NCI-H446 (cell line): ENCODE measurements around the gene PPEF2.

Experiments used
- DNase-seq, 2 experiments: peaks; one replicate each; lab custom pipeline; 2025; lab: John Stamatoyannopoulos, UW

Gene PPEF2

DNA sequence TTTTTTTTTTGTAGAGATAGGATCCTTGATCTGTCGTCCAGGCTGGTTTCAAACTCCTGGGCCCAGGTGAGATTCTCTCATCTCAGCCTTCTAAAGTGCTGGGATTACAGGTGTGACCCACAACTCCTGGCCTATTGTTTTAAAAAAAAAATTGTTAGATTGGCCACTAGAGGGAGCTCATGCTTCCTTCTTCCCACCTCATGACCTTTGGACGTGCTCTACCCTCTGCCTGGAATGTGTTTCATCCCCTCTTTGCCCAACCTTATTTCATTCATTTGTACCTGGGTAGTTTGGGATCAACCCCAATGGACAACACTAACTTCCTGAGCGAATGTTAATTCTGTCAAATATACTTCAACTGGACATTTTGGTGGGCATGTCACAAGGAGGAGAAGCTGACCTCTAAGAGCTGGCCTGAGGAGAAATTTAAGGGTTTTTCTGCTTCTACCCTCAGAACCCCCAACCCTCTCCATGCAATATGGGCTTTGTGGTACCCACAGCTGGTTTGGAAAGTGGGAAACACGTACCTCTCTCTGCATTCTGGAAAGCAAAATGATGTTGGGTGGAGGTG is 6.4 kb downstream of the PPEF2 start:
- peak; percentile 4 to 16 for DNase-seq

DNA sequence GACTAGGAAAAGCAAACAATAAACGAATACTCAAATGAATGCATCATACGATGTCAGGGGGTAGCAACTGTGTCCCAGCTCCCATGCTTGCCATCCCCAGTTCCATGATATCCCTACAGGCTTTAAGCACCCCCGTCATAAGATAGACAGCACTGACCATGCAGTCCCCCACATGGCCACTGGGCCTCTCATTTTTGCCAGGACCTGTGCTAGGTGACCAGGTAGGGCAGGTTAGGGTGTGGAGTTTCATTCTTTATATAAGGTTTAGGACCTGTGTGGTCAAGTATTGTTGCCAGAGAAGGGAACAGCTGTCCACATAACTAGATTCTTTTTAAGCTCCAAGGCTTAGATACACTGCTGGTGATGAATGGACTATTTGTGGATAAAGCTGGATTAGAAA is 9.7 kb downstream of the PPEF2 start:
- no peak for DNase-seq

DNA sequence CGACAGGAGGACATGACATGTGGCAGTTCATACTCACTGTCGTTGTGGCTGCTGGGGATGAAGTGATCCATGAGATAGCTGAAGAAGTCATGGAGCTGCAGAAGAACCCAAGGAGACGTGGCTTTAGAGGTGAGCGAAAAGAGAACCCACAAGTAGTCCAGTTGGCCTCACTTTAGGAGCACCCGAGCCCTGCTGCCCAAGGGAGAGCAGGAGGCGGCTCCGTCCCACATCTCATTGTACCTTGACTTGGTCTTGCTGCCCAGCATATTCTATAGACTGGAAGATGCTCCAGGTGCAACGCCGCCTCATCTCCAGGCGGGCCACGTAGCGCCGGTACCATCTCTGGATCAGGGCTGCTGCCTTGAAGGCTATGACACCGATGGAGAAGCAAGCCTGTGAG is 10.6 kb downstream of the PPEF2 start:
- no peak for DNase-seq

DNA sequence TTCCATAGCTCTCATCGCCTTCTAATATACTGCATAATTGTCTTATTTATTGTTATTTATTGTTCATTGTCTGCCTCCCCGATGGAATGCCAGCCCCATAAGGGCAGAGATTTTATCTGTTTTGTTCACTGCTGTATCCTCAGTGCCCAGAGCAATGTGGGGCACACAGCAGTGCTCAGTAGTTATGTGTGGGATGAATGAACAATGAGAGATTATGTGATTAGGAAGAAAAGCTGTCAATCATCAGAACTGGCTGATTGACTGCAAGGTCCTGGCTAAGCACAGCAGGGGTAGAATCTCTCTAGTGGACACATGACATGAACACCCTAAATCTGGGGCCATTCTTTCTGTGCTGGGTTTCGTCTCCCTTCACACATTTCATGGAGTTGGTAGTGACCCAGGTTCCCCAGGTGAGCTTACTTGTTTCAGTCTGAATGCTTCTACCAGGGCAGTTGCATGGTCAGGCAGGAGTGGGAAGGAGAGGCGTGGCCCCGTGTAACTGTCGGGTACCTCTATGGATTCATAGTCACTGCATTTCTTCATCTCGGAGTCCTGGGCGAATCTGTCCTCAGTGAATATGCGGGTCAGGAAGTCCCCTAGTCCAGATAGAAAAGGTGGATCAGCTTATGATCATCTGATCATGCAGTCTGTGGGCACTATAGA is 12.6 kb downstream of the PPEF2 start:
- no peak for DNase-seq

DNA sequence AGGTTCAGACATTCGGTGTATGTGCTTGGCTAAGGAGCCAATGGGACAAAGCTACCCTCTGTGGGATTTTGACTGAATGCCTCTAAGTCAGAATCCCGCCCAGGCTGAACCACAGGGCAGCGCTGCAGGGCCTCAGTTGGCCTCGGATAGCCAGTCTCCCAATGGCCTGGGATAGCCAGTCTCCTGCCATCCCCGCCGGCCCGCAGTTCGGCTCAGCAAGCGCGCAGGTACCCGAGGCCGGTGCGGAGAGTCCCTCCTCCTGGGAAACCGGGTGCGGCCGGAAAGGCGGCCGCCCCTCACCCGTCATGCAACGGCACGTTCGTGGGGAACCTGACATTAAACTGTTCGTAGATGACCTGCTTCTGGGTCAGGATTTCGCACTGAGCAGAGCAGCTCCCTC is 16.1 kb downstream of the PPEF2 start:
- no peak for DNase-seq

DNA sequence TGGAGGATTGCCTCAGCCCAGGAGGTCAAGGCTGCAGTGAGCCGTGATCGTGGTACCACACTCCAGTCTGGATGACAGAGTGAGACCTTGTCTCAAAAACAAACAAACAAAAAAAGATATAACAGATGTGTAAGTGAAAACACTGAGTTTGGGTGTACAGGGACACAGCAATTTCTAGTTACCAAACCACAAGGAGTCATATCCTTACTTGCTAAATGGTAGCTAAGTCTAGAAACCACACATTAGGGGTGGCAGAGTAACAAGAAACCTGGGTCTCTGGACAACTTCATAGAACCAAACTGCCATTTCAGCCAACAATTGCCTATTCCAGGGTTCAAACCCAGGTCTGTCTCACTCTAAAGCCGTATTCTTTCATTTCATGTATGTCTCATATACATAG is 20.8 kb downstream of the PPEF2 start:
- DNase-seq = no peak

DNA sequence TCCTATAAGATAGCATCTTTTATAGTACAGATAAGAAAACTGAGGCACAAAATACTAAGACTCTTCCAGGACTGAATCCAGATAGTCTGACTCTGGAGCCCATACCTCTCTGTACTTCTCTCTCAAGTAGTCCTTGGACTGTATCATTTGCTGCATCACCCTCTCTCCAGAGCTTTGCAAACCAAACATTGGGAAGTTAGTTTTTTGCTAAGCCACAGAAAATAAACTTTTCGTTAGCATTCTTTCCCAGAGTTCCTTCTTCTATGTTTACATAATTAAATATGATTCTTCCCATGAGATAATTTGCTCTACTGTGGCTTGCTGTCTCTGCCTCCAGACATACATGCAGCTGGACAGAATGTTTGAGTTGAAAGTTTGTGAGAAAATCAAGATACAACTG is 22.0 kb downstream of the PPEF2 start:
- no peak for DNase-seq

DNA sequence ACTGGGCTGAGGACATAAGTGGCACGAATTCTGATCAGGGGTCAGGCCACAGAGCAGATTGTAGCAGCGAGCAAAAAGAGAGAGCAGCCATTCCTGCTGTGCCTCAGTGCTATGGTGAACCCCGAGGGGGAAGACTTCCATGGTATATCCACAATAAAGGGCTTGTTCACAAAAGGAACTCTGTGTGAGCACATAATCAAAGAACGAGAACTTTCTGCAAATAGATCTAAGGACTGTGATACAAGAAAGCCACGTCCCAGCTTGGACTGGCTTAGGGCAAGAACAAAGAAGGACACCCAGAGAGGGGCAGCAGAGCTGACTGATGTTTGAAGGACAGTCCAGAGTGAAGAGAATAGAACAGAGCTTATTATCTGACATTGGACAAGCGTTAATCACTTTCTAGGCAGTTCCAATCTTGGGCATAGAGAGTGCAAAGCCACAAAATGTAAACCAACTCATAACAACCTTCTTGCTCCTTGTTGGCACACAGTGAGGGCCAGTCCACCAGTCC is 24.0 kb downstream of the PPEF2 start:
- no peak for DNase-seq

DNA sequence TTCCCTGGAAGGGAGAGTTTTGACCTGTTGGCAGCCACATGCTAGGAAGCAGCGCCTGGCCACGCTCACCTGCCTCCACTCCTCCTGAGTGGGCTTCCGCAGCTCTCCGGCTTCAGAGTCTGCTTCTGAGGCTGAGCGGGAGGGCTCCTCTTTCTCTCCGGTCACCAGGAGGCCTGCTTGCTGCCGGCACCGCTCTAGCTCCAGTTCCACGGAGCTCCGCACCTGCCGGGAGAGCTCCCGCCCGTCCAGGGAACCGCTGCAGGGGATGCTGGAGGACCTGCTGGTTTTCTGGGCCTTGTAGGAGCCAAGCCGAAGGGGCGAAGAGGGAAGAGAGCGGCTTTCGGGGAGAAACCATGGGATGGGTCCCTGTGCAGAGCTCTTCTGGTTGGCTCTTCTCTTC is 26.0 kb downstream of the PPEF2 start:
- no peak for DNase-seq

DNA sequence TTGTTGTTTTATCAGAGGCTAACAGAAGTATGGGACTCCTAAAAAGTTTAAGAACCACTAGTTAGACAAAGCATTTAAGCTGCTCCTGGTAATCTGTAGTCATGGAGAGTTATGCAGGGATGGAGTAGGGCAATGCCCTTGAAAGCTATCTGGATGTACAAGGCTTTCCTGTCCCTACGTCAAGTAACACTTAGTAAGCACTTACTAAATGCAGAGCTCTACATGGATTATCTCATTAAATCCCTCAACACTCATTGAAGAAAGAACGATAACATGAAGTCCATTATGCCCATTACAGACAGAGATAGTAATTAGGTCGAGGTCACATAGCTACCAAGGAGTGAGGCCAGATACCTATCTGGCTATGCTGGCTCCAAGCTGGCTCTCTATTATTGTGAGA is 33.2 kb downstream of the PPEF2 start:
- DNase-seq = no peak

DNA sequence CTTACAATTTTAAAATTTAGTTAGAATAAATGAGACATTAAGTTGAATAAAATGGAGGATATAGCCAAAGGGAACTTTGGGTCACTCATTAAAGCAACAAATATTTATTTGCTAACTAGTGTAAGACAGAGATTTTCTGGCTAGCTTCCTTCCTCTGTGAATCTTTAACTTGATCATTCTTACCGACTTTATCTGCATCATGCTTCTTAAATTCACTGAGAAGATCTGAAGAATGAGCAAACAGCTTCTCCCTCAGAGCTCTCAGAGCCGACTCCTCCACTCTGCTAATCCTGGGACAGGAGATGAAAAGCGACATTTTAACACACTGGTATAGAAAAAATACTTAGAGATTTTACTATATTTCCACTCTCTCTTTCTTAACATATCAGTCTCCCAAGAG is 35.1 kb downstream of the PPEF2 start:
- DNase-seq = no peak

DNA sequence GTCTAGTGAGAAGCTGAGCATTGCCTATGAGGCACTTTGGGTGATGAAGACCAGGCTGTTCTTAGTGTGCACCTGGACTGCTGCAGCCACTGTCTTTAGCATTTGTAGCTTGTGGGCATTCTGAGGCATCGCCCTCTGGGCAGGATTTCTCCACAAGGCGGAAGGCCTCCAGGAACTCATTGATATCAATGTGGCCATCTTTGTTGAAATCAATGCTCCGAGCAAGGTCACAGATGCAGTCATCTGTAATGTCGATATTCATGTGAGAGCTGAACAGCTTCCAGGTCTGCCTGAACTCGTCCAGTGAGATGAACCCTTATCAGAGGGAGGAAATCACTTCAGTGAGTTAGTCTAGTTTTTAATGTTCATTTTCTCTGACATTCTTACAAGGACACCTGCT is 41.6 kb downstream of the PPEF2 start:
- no peak for DNase-seq

DNA sequence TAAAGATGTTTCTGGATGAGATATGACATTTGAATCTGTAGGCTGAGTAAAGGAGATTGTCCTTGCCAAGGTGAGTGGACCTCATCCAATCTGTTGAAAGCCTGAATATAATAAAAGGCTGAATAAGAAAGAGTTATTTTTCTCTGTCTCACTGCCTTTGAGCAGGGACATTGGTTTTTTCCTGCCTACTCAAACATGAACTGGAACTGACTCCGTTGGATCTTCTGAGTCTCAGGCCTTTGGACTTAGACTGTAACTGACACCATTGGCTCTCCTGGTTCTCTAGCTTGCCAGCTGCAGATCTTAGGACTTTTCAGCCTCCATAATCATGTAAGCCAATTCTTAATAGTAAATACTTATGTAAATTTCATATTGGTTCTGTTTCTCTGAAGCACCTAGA is 43.5 kb downstream of the PPEF2 start:
- no peak for DNase-seq

DNA sequence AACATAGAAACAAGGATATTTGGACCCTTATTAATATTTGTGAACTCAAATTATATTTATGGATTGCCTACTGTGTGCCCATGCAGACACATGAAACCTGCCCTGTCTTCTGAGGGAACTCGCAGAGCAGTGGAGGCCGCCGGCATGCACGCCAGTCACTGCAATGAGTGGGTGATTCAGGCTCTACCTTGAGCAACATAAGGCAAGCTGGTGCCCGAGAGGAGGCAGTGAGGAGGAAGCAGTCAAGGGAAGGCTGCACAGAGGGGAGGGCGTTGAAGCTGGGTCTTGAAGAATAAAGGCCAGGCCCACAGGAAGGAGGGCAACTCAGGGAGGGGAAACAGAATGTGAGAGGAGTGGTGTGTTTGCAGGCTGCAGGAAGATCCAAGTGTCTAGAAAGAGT is 52.8 kb downstream of the PPEF2 start:
- no peak for DNase-seq

DNA sequence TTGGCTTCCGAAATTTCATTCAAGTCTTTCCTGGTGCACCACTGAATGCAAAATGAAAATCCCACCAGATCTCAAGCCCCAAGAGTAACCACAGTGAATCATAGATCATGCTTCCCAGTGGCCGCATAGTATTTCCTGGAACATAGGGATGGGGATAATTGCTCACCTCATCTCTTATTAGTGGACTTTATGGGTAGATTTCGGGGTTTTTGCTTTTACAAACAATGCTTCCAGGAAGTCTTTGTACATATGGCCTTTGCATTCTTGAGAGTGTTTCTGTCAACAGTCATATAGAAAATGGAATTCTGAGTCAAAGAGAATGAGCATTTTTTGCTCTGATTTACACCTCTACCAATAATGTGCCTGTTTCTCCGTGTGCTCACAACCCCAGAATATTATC is 53.4 kb downstream of the PPEF2 start:
- DNase-seq = no peak

DNA sequence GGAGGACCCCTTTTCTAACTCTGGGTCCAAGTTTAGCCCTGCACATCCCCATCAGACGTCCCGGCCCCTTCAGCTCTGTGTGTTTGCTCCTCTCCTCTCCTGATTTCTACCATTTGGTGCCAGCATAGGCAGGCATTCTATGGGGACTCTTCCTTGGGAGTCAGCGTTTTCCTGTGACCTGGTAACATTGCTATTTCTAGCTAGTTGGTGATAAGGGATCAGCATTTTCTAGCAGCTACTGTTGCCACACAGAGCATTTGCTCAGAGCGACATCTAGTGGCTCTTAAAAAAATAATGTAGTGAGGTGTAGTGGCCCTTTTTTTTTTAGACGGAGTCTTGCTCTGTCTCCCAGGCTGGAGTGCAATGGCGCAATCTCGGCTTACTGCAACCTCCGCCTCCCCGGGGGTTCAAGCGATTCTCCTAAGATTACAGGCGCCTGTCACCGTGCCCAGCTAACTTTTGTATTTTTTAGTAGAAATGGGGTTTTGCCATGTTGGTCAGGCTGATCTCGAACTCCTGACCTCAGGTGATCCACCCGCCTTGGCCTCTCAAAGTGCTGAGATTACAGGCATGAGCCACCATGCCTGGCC is 54.0 kb downstream of the PPEF2 start:
- peak; percentile 17 to 73 for DNase-seq

DNA sequence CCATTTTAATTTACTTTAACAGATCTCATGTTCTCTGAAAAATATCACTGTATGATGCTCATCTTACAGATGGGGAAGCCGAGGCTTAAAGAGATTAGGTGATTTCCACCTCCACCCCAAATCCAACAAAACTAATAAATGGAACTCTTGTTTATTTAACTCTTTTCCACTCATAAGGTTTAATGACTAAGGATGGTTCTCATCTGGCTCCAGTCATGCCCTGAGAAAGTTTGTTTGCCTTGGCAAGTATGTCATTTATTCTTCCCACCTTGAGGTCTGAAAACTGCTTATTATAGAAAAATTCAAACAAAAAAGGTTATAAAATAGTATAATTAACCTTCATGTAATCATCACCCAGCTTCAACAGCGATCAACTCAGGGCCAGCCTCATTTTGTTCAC is 56.3 kb downstream of the PPEF2 start:
- no peak for DNase-seq

DNA sequence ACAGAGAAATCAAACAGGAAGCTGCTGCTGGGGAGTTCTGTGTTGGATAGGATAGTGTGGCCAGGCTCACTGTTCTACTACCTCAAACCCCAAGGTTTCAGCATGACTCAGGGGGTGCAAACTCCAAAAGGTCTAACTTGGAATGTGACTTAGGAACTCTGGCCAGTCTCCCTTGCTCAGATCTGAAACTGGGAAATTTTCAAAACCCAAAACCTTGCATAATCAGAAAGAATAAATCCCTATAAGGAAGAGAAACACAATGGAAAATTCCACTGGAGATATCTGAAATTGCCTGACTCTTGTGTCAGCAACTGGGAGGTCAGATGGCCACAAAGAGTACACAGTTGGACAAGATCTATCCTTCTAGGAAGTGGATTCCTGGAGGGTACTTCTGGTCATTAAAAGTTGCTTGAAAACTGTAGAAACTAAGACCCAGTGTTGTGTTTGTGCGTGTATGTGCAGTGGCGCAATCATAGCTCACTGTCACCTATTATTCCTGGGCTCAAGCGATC is 58.0 kb downstream of the PPEF2 start:
- no peak for DNase-seq

DNA sequence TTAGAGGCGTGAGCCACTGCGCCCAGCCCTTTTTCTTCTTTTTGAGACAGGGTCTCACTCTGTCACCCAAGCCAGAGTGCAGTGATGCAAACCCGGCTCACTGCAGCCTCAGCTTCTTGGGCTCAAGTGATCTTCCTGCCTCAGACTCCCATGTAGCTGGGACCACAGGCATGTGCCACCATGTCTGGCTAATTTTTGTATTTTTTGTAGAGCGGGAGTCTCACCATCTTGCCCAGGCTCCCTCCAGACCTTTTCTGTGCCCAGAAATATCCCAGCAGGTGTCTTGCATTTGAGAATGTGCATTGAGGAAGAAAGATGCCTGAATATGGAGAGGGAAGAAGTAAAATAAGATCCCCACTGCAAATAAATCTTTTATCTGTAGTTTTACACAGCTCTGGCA is 58.7 kb downstream of the PPEF2 start:
- DNase-seq = no peak

DNA sequence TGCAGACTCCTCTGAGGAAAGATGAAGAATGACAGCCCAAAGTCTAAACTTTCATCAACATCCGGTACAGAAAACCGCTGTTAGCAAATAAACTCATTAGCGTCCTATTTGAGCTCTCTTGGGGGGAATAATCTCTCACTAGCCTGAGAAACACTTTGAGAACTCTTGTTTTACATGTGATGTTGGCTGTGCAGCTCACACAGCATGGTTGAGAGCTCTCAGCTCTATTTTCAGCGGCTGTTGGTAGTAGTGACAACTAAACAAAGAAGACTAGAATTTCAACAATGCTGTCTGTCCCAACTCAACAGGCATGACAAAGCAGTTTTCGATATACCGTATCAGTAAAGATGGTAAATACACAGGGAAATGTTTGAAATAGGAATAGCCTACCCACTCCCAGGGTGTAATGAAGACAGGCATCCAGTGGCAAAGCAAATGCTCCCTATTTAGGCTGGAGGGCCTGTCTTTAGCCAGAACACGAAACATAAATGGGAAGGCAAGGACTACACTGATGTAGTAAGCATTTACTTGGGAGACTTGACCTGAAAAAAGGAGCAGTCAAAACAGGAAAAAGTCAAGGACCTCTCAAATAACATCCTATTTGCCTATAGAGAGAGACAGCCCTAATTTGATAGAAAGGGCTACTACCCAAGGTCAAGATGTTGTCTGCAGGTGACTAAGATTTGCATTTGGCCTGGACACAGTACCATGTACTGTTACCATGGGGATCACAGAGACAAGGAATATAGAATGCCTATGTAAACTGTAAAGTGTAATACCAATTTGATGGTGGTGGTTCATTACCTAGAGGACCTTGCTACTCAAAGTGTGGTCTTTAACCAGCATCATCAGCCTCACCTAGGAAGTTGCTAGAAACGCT is 60.4 kb downstream of the PPEF2 start:
- DNase-seq = no peak

DNA sequence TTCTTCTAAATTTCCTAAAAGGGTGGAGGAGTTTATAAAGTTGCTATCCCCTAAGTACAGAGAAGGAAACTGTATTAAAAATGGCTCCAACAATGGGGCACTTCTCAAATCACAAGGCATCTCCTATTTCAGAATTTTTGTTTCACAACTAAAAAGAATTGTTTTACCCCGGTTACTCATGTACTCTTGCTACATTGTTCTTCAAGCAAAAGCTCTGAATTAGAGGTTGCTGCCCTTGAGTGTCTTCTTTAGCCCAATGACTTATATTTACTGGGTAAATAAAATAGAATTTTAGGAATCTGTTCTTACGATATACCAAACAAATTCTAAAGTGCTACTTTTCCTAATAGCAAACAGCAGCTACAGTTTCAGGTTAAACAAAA is 67.5 kb downstream of the PPEF2 start:
- no peak for DNase-seq

DNA sequence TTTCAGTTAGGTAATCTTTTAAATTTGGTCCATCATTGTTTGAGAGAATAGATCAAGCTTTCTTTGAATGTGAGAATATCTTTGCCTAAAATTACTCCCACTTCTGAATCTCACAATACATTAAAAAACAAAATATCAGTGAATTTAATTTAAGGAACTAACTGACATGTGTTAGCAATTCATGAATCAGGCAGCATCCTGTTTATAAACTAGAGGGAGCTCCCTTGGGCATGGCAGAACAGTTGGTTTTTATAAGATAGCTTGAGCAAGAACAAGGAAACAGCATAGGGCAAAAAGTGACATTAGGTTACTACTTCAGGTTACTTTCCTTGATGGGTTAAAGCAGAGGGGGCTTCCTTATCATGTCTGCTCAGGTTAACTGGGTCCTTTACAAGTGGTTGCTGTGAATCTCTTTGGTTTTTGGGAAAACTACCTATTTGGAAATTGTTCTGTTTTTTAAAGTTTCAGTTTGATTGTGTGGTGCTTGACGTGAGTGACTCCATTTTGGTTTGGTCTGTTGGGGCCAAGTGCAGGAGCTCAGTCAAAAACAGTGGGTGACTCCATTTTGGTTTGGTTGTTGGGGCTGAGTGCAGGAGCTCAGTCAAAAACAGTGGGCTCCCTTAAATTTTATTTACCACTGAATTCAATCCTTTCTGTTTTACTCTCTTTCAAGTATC is 68.0 kb downstream of the PPEF2 start:
- DNase-seq = no peak
